GM10266 (cell line): Measurements from ENCODE around the gene TNFAIP1.

Source experiments
- DNase-seq: peaks from one replicate; pipeline ENCODE4 v3.0.0; 2012; ENCODE audit errors: extremely low spot score
- TF ChIP-seq, protein P1 (sequence below): IDR thresholded peaks from 2 replicates; pipeline ENCODE4 v1.5.1; 2012; ENCODE audit warnings: mild to moderate bottlenecking, low read depth; ENCODE audit not compliant: control insufficient read depth, insufficient read depth; ENCODE audit errors: missing control alignments

Gene TNFAIP1

DNA sequence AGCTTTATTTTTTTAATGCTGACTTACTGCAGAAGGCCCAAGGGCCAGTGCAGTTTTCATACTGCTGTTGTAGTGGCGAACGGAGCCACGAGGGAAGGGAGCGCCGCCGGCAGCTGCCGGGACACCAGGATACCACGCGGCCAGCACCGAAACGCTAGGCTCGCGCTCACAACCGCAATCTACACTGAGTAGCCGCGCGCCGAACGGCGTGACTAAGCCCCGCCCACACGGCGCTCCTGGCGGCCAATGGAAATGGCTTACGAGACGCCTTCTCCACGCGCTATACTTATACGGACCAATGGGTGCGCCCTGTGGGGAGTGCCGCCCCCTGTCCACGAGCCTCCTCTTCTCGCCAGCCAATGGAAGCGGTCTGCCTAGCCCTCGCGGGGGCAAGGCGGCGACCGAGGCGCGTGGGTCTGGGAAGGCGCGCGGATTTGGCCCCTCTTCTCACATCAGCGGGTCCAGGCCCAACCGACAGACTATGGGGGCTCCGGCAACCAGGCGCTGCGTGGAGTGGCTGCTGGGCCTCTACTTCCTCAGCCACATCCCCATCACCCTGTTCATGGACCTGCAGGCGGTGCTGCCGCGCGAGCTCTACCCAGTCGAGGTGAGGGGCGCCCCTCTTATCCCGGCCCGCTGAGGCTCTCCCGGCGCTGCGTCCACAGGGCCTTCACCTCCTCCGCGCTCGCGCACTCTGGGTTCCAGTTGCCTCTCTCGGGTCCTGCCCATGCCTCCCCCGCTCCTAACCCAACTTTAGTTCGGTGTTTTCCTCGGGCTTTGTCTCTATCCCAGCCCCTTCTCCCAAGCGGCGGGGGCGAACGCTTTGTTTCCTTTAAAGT lies 16.6 kb upstream of the TNFAIP1 start, which contains the start of gene TMEM97:
TSS of gene TMEM97 (plus strand) at position 442 of the 839 bp plus-strand sequence. CDS start at position 482, 40 bp downstream.
- peak; percentile 96 for DNase-seq
- TF ChIP-seq, protein P1, sequence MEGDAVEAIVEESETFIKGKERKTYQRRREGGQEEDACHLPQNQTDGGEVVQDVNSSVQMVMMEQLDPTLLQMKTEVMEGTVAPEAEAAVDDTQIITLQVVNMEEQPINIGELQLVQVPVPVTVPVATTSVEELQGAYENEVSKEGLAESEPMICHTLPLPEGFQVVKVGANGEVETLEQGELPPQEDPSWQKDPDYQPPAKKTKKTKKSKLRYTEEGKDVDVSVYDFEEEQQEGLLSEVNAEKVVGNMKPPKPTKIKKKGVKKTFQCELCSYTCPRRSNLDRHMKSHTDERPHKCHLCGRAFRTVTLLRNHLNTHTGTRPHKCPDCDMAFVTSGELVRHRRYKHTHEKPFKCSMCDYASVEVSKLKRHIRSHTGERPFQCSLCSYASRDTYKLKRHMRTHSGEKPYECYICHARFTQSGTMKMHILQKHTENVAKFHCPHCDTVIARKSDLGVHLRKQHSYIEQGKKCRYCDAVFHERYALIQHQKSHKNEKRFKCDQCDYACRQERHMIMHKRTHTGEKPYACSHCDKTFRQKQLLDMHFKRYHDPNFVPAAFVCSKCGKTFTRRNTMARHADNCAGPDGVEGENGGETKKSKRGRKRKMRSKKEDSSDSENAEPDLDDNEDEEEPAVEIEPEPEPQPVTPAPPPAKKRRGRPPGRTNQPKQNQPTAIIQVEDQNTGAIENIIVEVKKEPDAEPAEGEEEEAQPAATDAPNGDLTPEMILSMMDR: no peak

DNA sequence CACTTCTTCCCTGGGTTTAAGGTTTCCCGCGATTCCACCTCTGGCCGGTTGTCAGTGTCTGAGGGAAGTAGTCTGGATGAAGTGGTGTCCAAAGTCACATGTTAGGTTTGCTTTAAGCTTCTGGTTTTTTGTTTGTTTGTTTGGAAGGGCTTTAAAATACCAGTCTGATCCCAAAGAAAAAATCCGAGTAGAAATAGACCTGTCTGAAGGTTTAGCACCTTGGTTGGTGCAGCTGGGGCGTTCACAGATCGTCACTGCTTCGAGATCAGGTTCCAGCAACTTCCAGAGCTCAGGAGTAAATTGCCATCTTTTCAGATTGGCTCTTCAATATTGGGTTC lies 16.0 kb upstream of the TNFAIP1 start:
- DNase-seq: no peak
- TF ChIP-seq, protein P1: no peak

DNA sequence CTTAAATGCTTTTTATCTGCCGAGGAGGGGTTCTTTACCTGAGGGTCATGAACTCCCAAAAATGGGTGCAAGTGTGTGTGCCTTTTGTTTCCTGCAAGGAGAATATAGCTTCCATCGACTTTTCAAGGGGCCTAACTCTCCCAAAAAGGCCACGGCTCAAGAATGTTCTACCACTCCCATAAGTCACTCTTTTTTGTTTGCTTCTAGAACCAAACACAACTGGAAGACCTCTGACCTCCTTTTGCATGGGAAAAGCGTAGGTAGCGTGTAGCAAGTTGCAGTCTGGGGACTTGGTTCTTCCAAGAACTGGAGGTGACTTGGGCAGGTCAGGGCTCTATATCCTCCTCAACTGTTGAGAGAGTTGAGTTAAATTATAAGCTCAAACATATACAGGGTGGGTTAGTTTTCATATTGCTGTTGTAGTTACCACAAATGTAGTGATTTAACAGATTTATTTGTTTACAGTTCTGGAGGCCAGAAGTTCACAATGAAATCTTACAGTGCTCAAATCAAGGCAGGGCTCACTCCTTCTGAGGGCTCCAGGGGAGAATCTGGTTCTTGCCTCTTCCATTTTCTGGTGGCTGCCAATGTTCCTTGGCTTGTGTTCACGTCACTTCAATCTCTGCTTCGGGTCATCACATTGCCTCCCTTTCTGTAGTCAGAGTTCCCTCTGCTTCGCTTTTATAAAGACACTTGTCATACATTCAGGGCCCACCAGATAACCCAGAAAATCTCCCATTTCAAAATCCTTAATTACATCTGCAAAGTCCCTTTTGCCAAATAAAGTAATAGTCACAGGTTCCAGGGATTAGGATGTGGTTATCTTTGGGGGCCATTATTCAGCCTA lies 15.1 kb upstream of the TNFAIP1 start:
- TF ChIP-seq, protein P1: no peak
- DNase-seq: no peak

DNA sequence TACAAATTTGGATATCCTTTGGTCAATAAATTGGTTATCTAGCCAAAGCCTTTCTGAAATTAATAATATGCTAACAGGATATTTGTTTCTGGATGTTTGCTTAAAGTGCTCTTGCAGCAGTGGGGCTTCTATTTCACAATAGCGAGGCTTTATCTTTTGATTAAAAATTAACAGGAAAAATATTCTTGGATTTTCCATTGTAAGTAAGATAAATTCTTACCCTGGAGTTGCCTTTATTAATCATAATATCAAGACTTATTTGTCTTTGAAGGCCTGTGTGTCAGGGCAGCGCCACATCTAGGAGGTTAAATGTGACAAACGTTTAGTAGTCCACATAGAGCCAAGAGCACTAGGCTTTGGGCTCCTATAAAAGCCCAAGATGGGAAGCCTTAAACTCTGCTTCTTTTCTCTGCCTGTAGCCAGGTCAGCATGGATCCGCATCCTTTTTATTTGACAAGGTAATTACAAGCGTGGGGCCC lies 11.3 kb upstream of the TNFAIP1 start:
- no peak for DNase-seq
- TF ChIP-seq, protein P1: no peak

DNA sequence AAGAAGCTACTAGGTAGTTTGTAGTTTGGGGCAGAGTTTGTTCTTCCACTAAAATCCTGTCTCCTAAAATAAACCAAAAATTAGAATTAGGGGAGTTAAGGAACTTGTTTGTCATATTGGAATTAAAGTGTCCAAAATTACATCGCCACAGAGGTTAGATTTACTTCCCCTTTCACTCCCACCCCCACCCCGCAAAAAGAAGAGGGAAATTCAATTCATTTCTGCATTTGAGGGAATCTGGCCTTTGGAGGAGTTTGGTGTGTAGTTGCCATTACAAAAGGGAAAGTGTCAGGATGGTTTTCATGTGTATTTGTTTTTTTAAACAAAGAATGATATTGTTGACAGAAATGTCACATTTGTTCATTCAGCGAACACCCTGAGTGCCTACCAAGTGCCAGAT lies 10.8 kb upstream of the TNFAIP1 start:
- DNase-seq: no peak
- TF ChIP-seq, protein P1: no peak

DNA sequence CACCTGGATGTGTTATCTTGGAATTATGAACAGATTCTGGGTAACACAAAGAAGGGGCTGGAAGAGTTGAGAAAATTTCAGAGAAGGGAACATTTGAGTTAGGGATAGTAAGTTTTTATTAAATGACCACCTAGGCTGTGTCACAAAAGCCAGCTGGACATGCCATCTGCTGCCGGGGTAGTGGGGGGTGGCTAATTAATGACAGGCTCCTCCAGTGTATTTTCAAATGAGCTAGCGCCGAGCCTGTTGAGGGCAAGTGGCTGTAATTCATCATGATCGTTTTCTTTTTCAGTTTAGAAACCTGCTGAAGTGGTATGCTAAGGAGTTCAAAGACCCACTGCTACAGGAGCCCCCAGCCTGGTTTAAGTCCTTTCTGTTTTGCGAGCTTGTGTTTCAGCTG lies 10.3 kb upstream of the TNFAIP1 start:
- no peak for DNase-seq
- TF ChIP-seq, protein P1: no peak
